ENCODE results near the gene TGFBR3.

DNA sequence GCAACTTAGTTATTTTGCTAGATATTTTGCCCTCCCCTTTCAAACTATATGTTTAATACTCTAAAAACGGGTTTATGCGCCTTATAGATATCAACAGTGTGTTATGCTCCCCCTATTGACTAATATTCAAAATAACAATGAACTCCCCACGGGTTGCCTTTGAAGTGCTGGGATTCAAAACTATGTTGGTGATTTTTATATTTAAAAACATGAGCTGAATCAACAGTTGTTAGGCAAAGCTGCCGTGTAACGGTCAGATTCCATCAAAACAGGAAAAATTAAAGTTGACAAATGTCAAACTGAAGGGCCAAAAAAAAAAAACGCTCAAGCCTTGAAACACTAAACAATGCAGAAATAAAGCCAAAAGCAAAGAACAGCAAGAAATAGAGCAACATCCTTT is 2.5 kb downstream of the TGFBR3 start:
- TF ChIP-seq POLR2A (IDR thresholded peaks at IDR 0.05; ENCODE audit: low read depth, low read length) (no peak), POLR2AphosphoS5 (IDR thresholded peaks at IDR 0.05; ENCODE audit: low read depth, low read length) (no peak)
